Endothelial cell of umbilical vein (primary cell): ENCODE data around the gene SART1. TPM values are rescaled to one million over a fixed set of nuclear protein-coding genes. Genes with fewer than 3 reads are reported as not detected.

ENCODE experiments used
- BruUV-seq: library from RNA; stranded (reverse); fragments of 400-500 nt; replicated peaks from 2 replicates; lab custom pipeline; 2021; lab: Mats Ljungman, UMichigan
- CTCF ChIA-PET: fragments of 300-600, 350-600 bp; sonication (Branson Sonifier 250); formaldehyde crosslinking; loops from one replicate; lab custom pipeline; 2021; ENCODE audit warnings: antibody characterized with exemption, inconsistent platforms; lab: Charles Lee
- POLR2A ChIA-PET: fragments of 300-600, 350-600 bp; sonication (Branson Sonifier 250); formaldehyde crosslinking; loops from one replicate; lab custom pipeline; 2021; ENCODE audit warnings: antibody characterized with exemption, inconsistent platforms; lab: Charles Lee
- DNase-seq: peaks from one replicate; pipeline ENCODE4 v3.0.0-alpha.2; 2011; ENCODE audit warnings: low read depth, low spot score
- FAIRE-seq: peaks from 2 replicates; lab custom pipeline; 2011; peaks lifted over from hg19 to GRCh38; lab: Jason Lieb, UNC
- H2AFZ ChIP-seq: 2 replicates; pipeline ENCODE4 v1.6.0; 2012; ENCODE audit warnings: low read depth, low read length, control low read depth, inconsistent platforms
- H3K27ac ChIP-seq: 2 replicates; pipeline ENCODE4 v1.5.1; 2011; ENCODE audit warnings: low read depth, mild to moderate bottlenecking, control low read depth, low read length, moderate library complexity; ENCODE audit not compliant: insufficient read depth
- H3K27me3 ChIP-seq, 2 experiments: 2 replicates each; pipeline versions ENCODE4 v1.6.0 to v1.6.1; 2011; ENCODE audit warnings: low read length in 2 of 2, mixed read lengths in 1 of 2; ENCODE audit not compliant: control insufficient read depth in 2 of 2, insufficient read depth in 2 of 2
- H3K36me3 ChIP-seq, 2 experiments: 2 replicates in 1 of 2; 3 replicates in 1 of 2; pipeline ENCODE4 v1.5.1; 2011; ENCODE audit warnings: low read length in 2 of 2, mild to moderate bottlenecking in 1 of 2, moderate library complexity in 1 of 2; ENCODE audit not compliant: control insufficient read depth in 2 of 2, insufficient read depth in 2 of 2; ENCODE audit errors: extremely low read depth in 1 of 2
- H3K4me1 ChIP-seq: 3 replicates; pipeline ENCODE4 v1.5.1; 2011; ENCODE audit warnings: mild to moderate bottlenecking, low read length; ENCODE audit not compliant: control insufficient read depth, insufficient read depth; ENCODE audit errors: extremely low read depth
- H3K4me2 ChIP-seq: 2 replicates; pipeline ENCODE4 v1.6.1; 2011; ENCODE audit warnings: low read length, control low read depth, mixed read lengths; ENCODE audit not compliant: insufficient read depth
- H3K4me3 ChIP-seq, 3 experiments: fragments of 200-600 bp in 1 of 3; sonication (generic), shearing (Covaris generic) in 1 of 3; replicated peaks in 1 of 3; 2 replicates each; pipeline ENCODE4 v1.5.1; 2011 to 2016; ENCODE audit warnings: control low read depth in 3 of 3, low read length in 3 of 3, mild to moderate bottlenecking in 2 of 3, inconsistent platforms in 1 of 3, low read depth in 1 of 3, moderate library complexity in 1 of 3; ENCODE audit not compliant: insufficient read depth in 1 of 3
- H3K79me2 ChIP-seq: 2 replicates; pipeline ENCODE4 v1.6.0; 2012; ENCODE audit warnings: low read length, inconsistent platforms; ENCODE audit not compliant: control insufficient read depth, insufficient read depth
- H3K9ac ChIP-seq: replicated peaks from 2 replicates; pipeline ENCODE3; 2011; ENCODE audit warnings: low read length, control low read depth; ENCODE audit not compliant: insufficient read depth; ENCODE audit errors: extremely low read depth
- H3K9me1 ChIP-seq: replicated peaks from 3 replicates; pipeline ENCODE4 v1.6.0; 2011; ENCODE audit warnings: mild to moderate bottlenecking, low read length; ENCODE audit not compliant: control insufficient read depth, insufficient read depth; ENCODE audit errors: extremely low read depth
- H3K9me3 ChIP-seq: replicated peaks from 2 replicates; pipeline ENCODE4 v1.5.1; 2012; ENCODE audit warnings: low read length, inconsistent platforms; ENCODE audit not compliant: control insufficient read depth, insufficient read depth
- H4K20me1 ChIP-seq: replicated peaks from 2 replicates; pipeline ENCODE3; 2011; ENCODE audit warnings: mild to moderate bottlenecking, low read length; ENCODE audit not compliant: control insufficient read depth, insufficient read depth; ENCODE audit errors: extremely low read depth
- EZH2 ChIP-seq: IDR thresholded peaks from 2 replicates; pipeline ENCODE4 v1.6.1; 2012; ENCODE audit warnings: borderline replicate concordance, low read depth, mild to moderate bottlenecking, moderate library complexity, low read length, inconsistent platforms; ENCODE audit not compliant: severe bottlenecking
- FOS ChIP-seq: IDR thresholded peaks from 2 replicates; pipeline ENCODE4 v1.6.1; 2011; ENCODE audit warnings: mild to moderate bottlenecking, low read length, moderate library complexity, borderline replicate concordance; ENCODE audit not compliant: insufficient read depth
- GATA2 ChIP-seq: IDR thresholded peaks from 2 replicates; pipeline ENCODE4 v1.7.0; 2011; ENCODE audit warnings: low read depth, mild to moderate bottlenecking, moderate library complexity, mixed read lengths, low read length; ENCODE audit not compliant: insufficient read length, insufficient read depth
- JUN ChIP-seq: IDR thresholded peaks from 2 replicates; pipeline ENCODE4 v1.6.1; 2011; ENCODE audit warnings: borderline replicate concordance, low read depth; ENCODE audit not compliant: insufficient read length, insufficient read depth
- MYC ChIP-seq: IDR thresholded peaks from one replicate; pipeline ENCODE4 v1.6.1; 2011; ENCODE audit warnings: mild to moderate bottlenecking, low read depth, low read length
- POLR2A ChIP-seq: IDR thresholded peaks from 2 replicates; pipeline ENCODE4 v1.6.1; 2012; ENCODE audit warnings: low read depth, mild to moderate bottlenecking, control low read depth, low read length
- POLR2AphosphoS5 ChIP-seq: IDR thresholded peaks from 2 replicates; pipeline ENCODE4 v1.6.1; 2012; ENCODE audit warnings: low read depth, mild to moderate bottlenecking, control low read depth, low read length, moderate library complexity; ENCODE audit not compliant: insufficient read depth
- dilution Hi-C: fragments of 300-500 bp; cut with MboI; formaldehyde crosslinking; loops from one replicate; pipeline ENCODE4 v1.15.0; 2019; ENCODE audit warnings: low sequenced_read_pairs; ENCODE audit not compliant: extremely low pct_ligation_motif_present
- intact Hi-C: fragments of 100-400 bp; cut with micrococcal nuclease; formaldehyde crosslinking; loops from one replicate; pipeline ENCODE4 v1.10.0; 2022
- polyA plus RNA-seq, 4 experiments: library from polyadenylated mRNA; depleted of rRNA in 3 of 4; stranded (reverse) in 3 of 4; unstranded in 1 of 4; fragments of >200 nt; gene quantifications; 2 replicates each; pipeline versions ENCODE4 v1.2.1 to v1.2.3, GENCODE V29; 2011 to 2012; ENCODE audit warnings: missing spikeins in 1 of 4
- total RNA-seq: library from RNA; stranded (reverse); gene quantifications from 2 replicates; pipeline ENCODE4 v1.2.3, GENCODE V29; 2021
- TF ChIP-seq, protein P1 (sequence below), 2 donors: IDR thresholded peaks; 1 replicate in 1 of 2; 2 replicates in 1 of 2; pipeline ENCODE4 v1.5.1; 2011; ENCODE audit warnings: low read length in 2 of 2, mild to moderate bottlenecking in 2 of 2, moderate library complexity in 2 of 2, control low read depth in 1 of 2, inconsistent platforms in 1 of 2, low read depth in 1 of 2; ENCODE audit not compliant: insufficient read depth in 1 of 2; ENCODE audit errors: extremely low read depth in 1 of 2
- TF ChIP-seq, protein P2 (sequence below): IDR thresholded peaks from 2 replicates; pipeline ENCODE4 v1.6.1; 2011; ENCODE audit not compliant: insufficient read depth, insufficient read length

The SART1 gene
- total and polyA plus RNA-seq, 2 donors (not counting 3 experiments of a cell fraction or from before 2014, with no cell fraction given) = 21.8 to 62.7 TPM

DNA sequence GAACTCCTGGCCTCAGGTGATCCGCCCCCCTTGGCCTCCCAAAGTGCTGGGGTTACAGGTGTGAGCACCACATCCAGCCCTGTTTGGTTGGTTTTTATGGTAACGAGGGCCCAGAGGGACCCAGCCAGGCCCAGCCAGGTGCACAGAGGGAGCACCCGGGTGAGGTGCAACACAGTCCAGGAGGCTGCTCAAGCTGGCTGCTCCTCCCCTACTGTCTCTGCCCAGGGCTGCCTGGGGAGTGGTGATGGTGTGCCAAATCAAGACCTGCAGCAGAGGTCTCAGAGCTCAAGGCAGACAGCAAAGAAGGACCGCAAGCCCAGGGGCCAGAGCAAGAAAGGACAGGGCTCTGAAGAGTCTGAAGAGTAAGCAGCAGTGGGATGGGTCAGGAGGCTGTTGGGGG is 14.9 kb upstream of the SART1 start:
- Histone ChIP-seq H4K20me1 (no peaks in the 10 kb centered on the region), H3K27ac (no peak overlapping the region), H3K4me3 (no peak overlapping the region), H3K27me3 (no peaks in the 10 kb centered on the region), H3K4me2 (no peak overlapping the region), H3K36me3 (no peaks in the 10 kb centered on the region), H3K79me2 (no peaks in the 10 kb centered on the region), H3K9me1 (no peaks in the 10 kb centered on the region), H3K9me3 (no peaks in the 10 kb centered on the region), H3K4me1 (peaks cover 1% of the 10 kb centered on the region), H3K9ac (no peak overlapping the region), H2AFZ (no peak overlapping the region)
- intact Hi-C loops = no loop called here
- ChIA-PET POLR2A (no interaction called here), CTCF (interaction anchor here (1.1 to 1.2 kb wide), 4 partner anchors 9 to 15 kb away, joined by 3 to 4 read pairs (median 4); no protein-coding TSS in a partner anchor)
- dilution Hi-C loops = no loop called here
- no peak for FAIRE-seq
- DNase-seq = no peak
- no TSS peak for BruUV-seq
- TF ChIP-seq EZH2 (no peak), JUN (no peak), POLR2A (no peak), POLR2AphosphoS5 (no peak), GATA2 (no peak), MYC (no peak), FOS (no peak)
- TF ChIP-seq, protein P1, sequence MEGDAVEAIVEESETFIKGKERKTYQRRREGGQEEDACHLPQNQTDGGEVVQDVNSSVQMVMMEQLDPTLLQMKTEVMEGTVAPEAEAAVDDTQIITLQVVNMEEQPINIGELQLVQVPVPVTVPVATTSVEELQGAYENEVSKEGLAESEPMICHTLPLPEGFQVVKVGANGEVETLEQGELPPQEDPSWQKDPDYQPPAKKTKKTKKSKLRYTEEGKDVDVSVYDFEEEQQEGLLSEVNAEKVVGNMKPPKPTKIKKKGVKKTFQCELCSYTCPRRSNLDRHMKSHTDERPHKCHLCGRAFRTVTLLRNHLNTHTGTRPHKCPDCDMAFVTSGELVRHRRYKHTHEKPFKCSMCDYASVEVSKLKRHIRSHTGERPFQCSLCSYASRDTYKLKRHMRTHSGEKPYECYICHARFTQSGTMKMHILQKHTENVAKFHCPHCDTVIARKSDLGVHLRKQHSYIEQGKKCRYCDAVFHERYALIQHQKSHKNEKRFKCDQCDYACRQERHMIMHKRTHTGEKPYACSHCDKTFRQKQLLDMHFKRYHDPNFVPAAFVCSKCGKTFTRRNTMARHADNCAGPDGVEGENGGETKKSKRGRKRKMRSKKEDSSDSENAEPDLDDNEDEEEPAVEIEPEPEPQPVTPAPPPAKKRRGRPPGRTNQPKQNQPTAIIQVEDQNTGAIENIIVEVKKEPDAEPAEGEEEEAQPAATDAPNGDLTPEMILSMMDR (IDR thresholded peaks at IDR 0.05; ENCODE audit: extremely low read depth in 1 of 2, insufficient read depth in 1 of 2, low read depth in 1 of 2, low read length in 2 of 2) = no peak
- TF ChIP-seq, protein P2, sequence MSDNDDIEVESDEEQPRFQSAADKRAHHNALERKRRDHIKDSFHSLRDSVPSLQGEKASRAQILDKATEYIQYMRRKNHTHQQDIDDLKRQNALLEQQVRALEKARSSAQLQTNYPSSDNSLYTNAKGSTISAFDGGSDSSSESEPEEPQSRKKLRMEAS = no peak
